HCT116 (cell line): ENCODE results near the gene CNTNAP2. TPM values are rescaled to one million over a fixed set of nuclear protein-coding genes. Genes with fewer than 3 reads are reported as not detected.

Experiments
- ATAC-seq: fragments of 200-7000 bp; cut with Tn5 transposase; 2 replicates; pipeline ENCODE4 v1.9.1; 2020; ENCODE audit warnings: mild to moderate bottlenecking, moderate library complexity
- BruUV-seq: library from RNA; stranded (reverse); fragments of 400-500 nt; replicated peaks from 2 replicates; lab custom pipeline; 2021; lab: Mats Ljungman, UMichigan
- CTCF ChIA-PET: fragments of 300-600 bp; sonication (Branson Sonifier 250); formaldehyde crosslinking; loops from one replicate; lab custom pipeline; 2021; ENCODE audit warnings: antibody characterized with exemption; lab: Charles Lee
- POLR2A ChIA-PET: fragments of 300-600, 350-600 bp; sonication (Branson Sonifier 250); formaldehyde crosslinking; loops from one replicate; lab custom pipeline; 2021; ENCODE audit warnings: antibody characterized with exemption; lab: Charles Lee
- RAD21 ChIA-PET, 2 experiments: fragments of 300-600 bp; sonication (Branson Sonifier 250); formaldehyde crosslinking; loops; one replicate each; lab custom pipeline; 2023; ENCODE audit warnings: low total read pairs in 2 of 2; ENCODE audit not compliant: uncharacterized antibody in 2 of 2, unreplicated experiment in 2 of 2, low non-redundant PET in 1 of 2; lab: Charles Lee
- DNase-seq: peaks from one replicate; pipeline ENCODE4 v3.0.0-alpha.2; 2010; ENCODE audit warnings: low read depth, low spot score
- H2AFZ ChIP-seq: fragments of 200-600 bp; shearing (Covaris generic), sonication (generic); 2 replicates; pipeline ENCODE4 v1.6.1; 2017; ENCODE audit warnings: low read depth, mixed run types, mixed read lengths, antibody characterized with exemption, low read length; ENCODE audit not compliant: poor library complexity, severe bottlenecking
- H3K27ac ChIP-seq: 2 replicates; pipeline ENCODE4 v1.5.1; 2012; ENCODE audit warnings: low read depth, low read length
- H3K27me3 ChIP-seq: fragments of 200-600 bp; sonication (generic); 2 replicates; pipeline ENCODE4 v1.6.1; 2016; ENCODE audit warnings: mixed run types, low read length, mixed read lengths; ENCODE audit not compliant: insufficient read depth
- H3K36me3 ChIP-seq, 2 experiments: fragments of 200-500 bp in 1 of 2; fragments of 200-600 bp in 1 of 2; sonication (Bioruptor generic) in 1 of 2; sonication (generic) in 1 of 2; 2 replicates each; pipeline versions ENCODE4 v1.5.1 to v1.6.1; 2014 to 2016; ENCODE audit warnings: low read length in 2 of 2, inconsistent platforms in 1 of 2, mixed read lengths in 1 of 2, mixed run types in 1 of 2; ENCODE audit not compliant: insufficient read depth in 2 of 2, control insufficient read depth in 1 of 2
- H3K4me1 ChIP-seq, 2 experiments: fragments of 200-600 bp in 1 of 2; sonication (generic) in 1 of 2; 2 replicates each; pipeline versions ENCODE4 v1.5.1 to v1.6.1; 2012 to 2017; ENCODE audit warnings: low read length in 2 of 2, inconsistent platforms in 1 of 2, mild to moderate bottlenecking in 1 of 2, mixed read lengths in 1 of 2, mixed run types in 1 of 2, moderate library complexity in 1 of 2; ENCODE audit not compliant: insufficient read depth in 2 of 2, control insufficient read depth in 1 of 2
- H3K4me2 ChIP-seq: fragments of 200-600 bp; sonication (generic); 2 replicates; pipeline ENCODE4 v1.6.1; 2017; ENCODE audit warnings: mixed run types, low read length, mixed read lengths
- H3K4me3 ChIP-seq, 2 experiments: fragments of 200-600 bp in 1 of 2; sonication (generic) in 1 of 2; replicated peaks in 1 of 2; 2 replicates each; pipeline ENCODE4 v1.5.1; 2011 to 2016; ENCODE audit warnings: low read length in 2 of 2, control low read depth in 1 of 2, low read depth in 1 of 2, mild to moderate bottlenecking in 1 of 2, mixed read lengths in 1 of 2, mixed run types in 1 of 2
- H3K79me2 ChIP-seq: fragments of 200-600 bp; sonication (generic); 2 replicates; pipeline ENCODE4 v1.6.1; 2017; ENCODE audit warnings: mild to moderate bottlenecking, mixed run types, low read length, moderate library complexity, mixed read lengths; ENCODE audit not compliant: insufficient read depth
- H3K9ac ChIP-seq: fragments of 200-600 bp; sonication (generic); 2 replicates; pipeline ENCODE4 v1.6.1; 2016; ENCODE audit warnings: low read length, mixed read lengths
- H3K9me2 ChIP-seq: fragments of 200-600 bp; sonication (generic), shearing (Covaris generic); 2 replicates; pipeline ENCODE4 v1.6.1; 2017; ENCODE audit warnings: mixed run types, mild to moderate bottlenecking, moderate library complexity; ENCODE audit not compliant: insufficient read depth
- H3K9me3 ChIP-seq, 2 experiments: fragments of 200-500 bp in 1 of 2; fragments of 200-600 bp in 1 of 2; sonication (Bioruptor generic) in 1 of 2; sonication (generic) in 1 of 2; 2 replicates each; pipeline ENCODE4 v1.6.1; 2014 to 2017; ENCODE audit warnings: low read length in 2 of 2, mixed read lengths in 2 of 2, inconsistent platforms in 1 of 2, low read depth in 1 of 2, mild to moderate bottlenecking in 1 of 2, mixed run types in 1 of 2, moderate library complexity in 1 of 2; ENCODE audit not compliant: control insufficient read depth in 1 of 2, insufficient read depth in 1 of 2
- H4K20me1 ChIP-seq: fragments of 200-600 bp; sonication (generic), shearing (Covaris generic); 2 replicates; pipeline ENCODE4 v1.6.1; 2017; ENCODE audit warnings: mixed run types, mild to moderate bottlenecking, moderate library complexity; ENCODE audit not compliant: insufficient read depth
- ATF3 ChIP-seq: IDR thresholded peaks from 2 replicates; pipeline ENCODE4 v1.6.1; 2012
- CBX3 ChIP-seq: IDR thresholded peaks from 2 replicates; pipeline ENCODE4 v1.6.1; 2012; ENCODE audit warnings: low read depth
- CEBPB ChIP-seq: IDR thresholded peaks from 2 replicates; pipeline ENCODE4 v1.6.1; 2012; ENCODE audit warnings: low read depth
- CTCF ChIP-seq, 3 experiments: fragments of 200-600 bp in 1 of 3; sonication (generic) in 1 of 3; IDR thresholded peaks in 2 of 3; conservative IDR thresholded peaks in 1 of 3; 2 replicates each; pipeline ENCODE4 v1.5.1; 2012 to 2017; ENCODE audit warnings: low read depth in 2 of 3, low read length in 2 of 3, antibody characterized with exemption in 1 of 3, borderline replicate concordance in 1 of 3, control low read depth in 1 of 3, mild to moderate bottlenecking in 1 of 3, mixed read lengths in 1 of 3, mixed run types in 1 of 3, moderate library complexity in 1 of 3; ENCODE audit not compliant: insufficient read depth in 1 of 3
- EGR1 ChIP-seq: IDR thresholded peaks from 2 replicates; pipeline ENCODE4 v1.6.1; 2012; ENCODE audit warnings: low read depth
- ELF1 ChIP-seq: IDR thresholded peaks from 2 replicates; pipeline ENCODE4 v1.6.1; 2012; ENCODE audit warnings: low read depth, borderline replicate concordance
- EZH2phosphoT487 ChIP-seq: fragments of 200-600 bp; IDR thresholded peaks from 2 replicates; pipeline ENCODE4 v1.6.1; 2018; ENCODE audit warnings: antibody characterized with exemption, borderline replicate concordance
- FOSL1 ChIP-seq: IDR thresholded peaks from 2 replicates; pipeline ENCODE4 v1.6.1; 2012; ENCODE audit warnings: low read depth
- POLR2AphosphoS5 ChIP-seq: IDR thresholded peaks from 2 replicates; pipeline ENCODE4 v1.6.1; 2011; ENCODE audit warnings: mild to moderate bottlenecking, low read depth, low read length, moderate library complexity
- RAD21 ChIP-seq: IDR thresholded peaks from 2 replicates; pipeline ENCODE4 v1.6.1; 2012; ENCODE audit warnings: low read depth, mild to moderate bottlenecking
- REST ChIP-seq: IDR thresholded peaks from 2 replicates; pipeline ENCODE4 v1.6.1; 2012; ENCODE audit warnings: low read depth
- SP1 ChIP-seq: IDR thresholded peaks from 2 replicates; pipeline ENCODE4 v1.6.1; 2012; ENCODE audit warnings: low read depth
- SRF ChIP-seq: IDR thresholded peaks from 2 replicates; pipeline ENCODE4 v1.6.1; 2012; ENCODE audit warnings: low read depth
- ZBTB33 ChIP-seq: IDR thresholded peaks from 2 replicates; pipeline ENCODE4 v1.6.1; 2011; ENCODE audit warnings: mild to moderate bottlenecking, low read length, moderate library complexity; ENCODE audit not compliant: insufficient replicate concordance; ENCODE audit errors: extremely low read depth
- ZFX ChIP-seq: fragments of 450-650 bp; IDR thresholded peaks from 2 replicates; pipeline ENCODE4 v1.6.1; 2017
- ZNF274 ChIP-seq: fragments of 200-500 bp; sonication (Bioruptor generic); IDR thresholded peaks from 2 replicates; pipeline ENCODE4 v1.6.1; 2014; ENCODE audit warnings: mild to moderate bottlenecking, low read depth, low read length, inconsistent platforms
- intact Hi-C: fragments of 100-400 bp; cut with micrococcal nuclease; formaldehyde crosslinking; loops from 2 replicates; pipeline ENCODE4 v1.10.0; 2022
- total RNA-seq: library from RNA; stranded (reverse); gene quantifications from one replicate; pipeline ENCODE4 v1.2.1, GENCODE V29; 2021; ENCODE audit not compliant: unreplicated experiment

The CNTNAP2 gene
- total RNA-seq, 1 experiment from 2014 or later, result 0.37 TPM

- no peaks in the 10 kb centered on the region for H3K36me3 ChIP-seq
- peaks cover 12 to 13% of the 10 kb centered on the region in 2 experiments; a peak in 2 of 4 replicates for H3K9me3 ChIP-seq
- H3K4me3 ChIP-seq, result no peak overlapping the region
- H2AFZ ChIP-seq, result no peak overlapping the region
- no peak overlapping the region for H3K27ac ChIP-seq
- ATAC-seq, result no peak
- no peaks in the 10 kb centered on the region for H3K79me2 ChIP-seq
- H3K27me3 ChIP-seq, result no peaks in the 10 kb centered on the region
- intact Hi-C loops, result no loop called here
- ChIA-PET CTCF (no interaction called here), POLR2A (no interaction called here)
- no peak overlapping the region for H3K9ac ChIP-seq
- H4K20me1 ChIP-seq, result no peaks in the 10 kb centered on the region
- no TSS peak for BruUV-seq
- no peaks in the 10 kb centered on the region for H3K9me2 ChIP-seq
- no peak for TF ChIP-seq ZNF274
- TF ChIP-seq SRF, result no peak
- no peak for TF ChIP-seq POLR2AphosphoS5
- TF ChIP-seq CTCF (IDR thresholded peaks at IDR 0.05 in 2 of 3, conservative IDR thresholded peaks at IDR 0.05 in 1 of 3; ENCODE audit: borderline replicate concordance in 1 of 3, insufficient read depth in 1 of 3, low read depth in 2 of 3, low read length in 2 of 3), result no peak
- TF ChIP-seq EZH2phosphoT487, result no peak
- no peak for TF ChIP-seq FOSL1
- no peak for TF ChIP-seq ZFX
- TF ChIP-seq CBX3, result no peak
- TF ChIP-seq SP1, result no peak
- no peak for TF ChIP-seq ZBTB33
- no peak for TF ChIP-seq REST
- no peak for TF ChIP-seq ELF1
- TF ChIP-seq CEBPB, result no peak
- TF ChIP-seq ATF3, result no peak
- no peak for TF ChIP-seq EGR1
- TF ChIP-seq RAD21, result no peak
- TF ChIP-seq, all 23 proteins: peak for 0
- DNase-seq, result no peak
- Histone ChIP-seq H3K4me2 (no peak overlapping the region), H3K4me1 (no peaks in the 10 kb centered on the region)
- RAD21 ChIA-PET, result no interaction called here
Measured at GRCh38 chr7:146902266-146902665, 785.7 kb downstream of the CNTNAP2 start.
